PFSK-1 (cell line): Measurements from ENCODE around the gene CHST11.

Experiments
- POLR2AphosphoS5 ChIP-seq: IDR thresholded peaks from 2 replicates; pipeline ENCODE4 v1.6.1; 2012; ENCODE audit warnings: low read depth, mild to moderate bottlenecking, control low read depth, low read length, moderate library complexity
- SIN3A ChIP-seq: IDR thresholded peaks from 2 replicates; pipeline ENCODE4 v1.6.1; 2012; ENCODE audit warnings: mild to moderate bottlenecking, low read length, moderate library complexity, borderline replicate concordance; ENCODE audit not compliant: insufficient read depth
- TAF1 ChIP-seq: IDR thresholded peaks from 2 replicates; pipeline ENCODE4 v1.6.1; 2012; ENCODE audit warnings: low read length, control low read depth, borderline replicate concordance; ENCODE audit not compliant: insufficient read depth
- TF ChIP-seq, protein P1 (sequence below), 2 experiments: IDR thresholded peaks; 2 replicates each; pipeline versions ENCODE4 v1.6.1 to v1.8.0; 2011 to 2012; ENCODE audit warnings: low read depth in 2 of 2, low read length in 2 of 2, control low read depth in 1 of 2, inconsistent platforms in 1 of 2, mild to moderate bottlenecking in 1 of 2, moderate library complexity in 1 of 2; ENCODE audit not compliant: insufficient read depth in 1 of 2

DNA sequence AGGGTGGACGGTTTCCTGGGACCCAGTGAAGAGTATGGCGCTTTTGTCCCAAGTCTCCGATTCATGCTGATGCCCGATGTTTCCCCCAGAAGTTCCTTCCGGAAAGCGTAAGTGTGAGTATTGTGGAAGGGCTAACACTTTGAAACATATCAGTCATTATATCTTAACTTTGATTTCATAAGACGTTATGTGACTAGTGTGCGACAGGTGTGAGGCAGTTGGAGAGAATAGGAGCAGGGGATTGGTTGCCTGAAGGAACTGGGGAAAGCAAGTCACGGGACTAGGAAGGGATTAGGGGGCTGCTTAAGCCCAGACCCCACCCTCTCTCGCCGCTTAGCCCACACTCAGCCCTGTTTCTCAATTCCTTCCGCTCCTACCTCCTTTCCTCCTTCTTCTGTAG, 154.9 kb downstream of the CHST11 start:
- TF ChIP-seq TAF1: no peak
- TF ChIP-seq, protein P1, sequence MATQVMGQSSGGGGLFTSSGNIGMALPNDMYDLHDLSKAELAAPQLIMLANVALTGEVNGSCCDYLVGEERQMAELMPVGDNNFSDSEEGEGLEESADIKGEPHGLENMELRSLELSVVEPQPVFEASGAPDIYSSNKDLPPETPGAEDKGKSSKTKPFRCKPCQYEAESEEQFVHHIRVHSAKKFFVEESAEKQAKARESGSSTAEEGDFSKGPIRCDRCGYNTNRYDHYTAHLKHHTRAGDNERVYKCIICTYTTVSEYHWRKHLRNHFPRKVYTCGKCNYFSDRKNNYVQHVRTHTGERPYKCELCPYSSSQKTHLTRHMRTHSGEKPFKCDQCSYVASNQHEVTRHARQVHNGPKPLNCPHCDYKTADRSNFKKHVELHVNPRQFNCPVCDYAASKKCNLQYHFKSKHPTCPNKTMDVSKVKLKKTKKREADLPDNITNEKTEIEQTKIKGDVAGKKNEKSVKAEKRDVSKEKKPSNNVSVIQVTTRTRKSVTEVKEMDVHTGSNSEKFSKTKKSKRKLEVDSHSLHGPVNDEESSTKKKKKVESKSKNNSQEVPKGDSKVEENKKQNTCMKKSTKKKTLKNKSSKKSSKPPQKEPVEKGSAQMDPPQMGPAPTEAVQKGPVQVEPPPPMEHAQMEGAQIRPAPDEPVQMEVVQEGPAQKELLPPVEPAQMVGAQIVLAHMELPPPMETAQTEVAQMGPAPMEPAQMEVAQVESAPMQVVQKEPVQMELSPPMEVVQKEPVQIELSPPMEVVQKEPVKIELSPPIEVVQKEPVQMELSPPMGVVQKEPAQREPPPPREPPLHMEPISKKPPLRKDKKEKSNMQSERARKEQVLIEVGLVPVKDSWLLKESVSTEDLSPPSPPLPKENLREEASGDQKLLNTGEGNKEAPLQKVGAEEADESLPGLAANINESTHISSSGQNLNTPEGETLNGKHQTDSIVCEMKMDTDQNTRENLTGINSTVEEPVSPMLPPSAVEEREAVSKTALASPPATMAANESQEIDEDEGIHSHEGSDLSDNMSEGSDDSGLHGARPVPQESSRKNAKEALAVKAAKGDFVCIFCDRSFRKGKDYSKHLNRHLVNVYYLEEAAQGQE (IDR thresholded peaks at IDR 0.05; ENCODE audit: insufficient read depth in 1 of 2, low read depth in 2 of 2, low read length in 2 of 2): no peak
- TF ChIP-seq POLR2AphosphoS5: no peak
- no peak for TF ChIP-seq SIN3A
